Stimulated activated CD4-positive, alpha-beta T cell treated with anti-CD3 and anti-CD28 coated beads, Interleukin-2, amount 100 ng/mL, for 24 hours (primary cell): ENCODE measurements around the gene CGNL1.

Experiments used
- DNase-seq, 2 donors: peaks; one replicate each; pipeline ENCODE4 v3.0.0-alpha.2; 2020

Gene CGNL1

DNA sequence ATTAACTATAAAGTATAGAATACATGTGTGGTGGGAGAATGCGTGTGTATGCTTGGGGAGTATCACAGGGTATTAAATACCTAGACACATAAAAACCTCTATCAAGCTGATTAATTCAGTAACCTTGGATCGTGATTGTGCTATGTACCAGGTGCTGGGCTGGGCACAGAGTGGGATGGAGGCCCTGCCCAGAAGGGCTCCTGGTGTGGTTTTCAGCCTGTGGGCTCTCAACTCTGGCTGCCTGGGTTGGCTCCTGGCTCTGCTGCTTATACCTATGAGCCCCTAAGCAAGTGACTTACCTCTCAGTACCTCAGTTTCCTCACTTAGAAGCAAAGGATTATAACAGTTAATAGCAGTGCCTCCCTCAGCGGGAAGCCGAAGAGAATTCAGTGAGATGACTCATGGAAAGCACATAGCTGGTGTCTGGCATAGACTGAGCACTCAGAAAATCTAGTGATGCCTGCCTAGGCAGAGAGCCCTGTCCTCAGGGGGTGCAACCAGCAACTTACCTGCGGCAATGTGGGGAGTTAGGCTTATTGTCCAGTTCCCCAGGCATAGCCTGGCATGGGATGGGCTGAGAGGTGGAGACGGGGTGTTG lies 124.8 kb downstream of the CGNL1 start:
- no peak for DNase-seq

DNA sequence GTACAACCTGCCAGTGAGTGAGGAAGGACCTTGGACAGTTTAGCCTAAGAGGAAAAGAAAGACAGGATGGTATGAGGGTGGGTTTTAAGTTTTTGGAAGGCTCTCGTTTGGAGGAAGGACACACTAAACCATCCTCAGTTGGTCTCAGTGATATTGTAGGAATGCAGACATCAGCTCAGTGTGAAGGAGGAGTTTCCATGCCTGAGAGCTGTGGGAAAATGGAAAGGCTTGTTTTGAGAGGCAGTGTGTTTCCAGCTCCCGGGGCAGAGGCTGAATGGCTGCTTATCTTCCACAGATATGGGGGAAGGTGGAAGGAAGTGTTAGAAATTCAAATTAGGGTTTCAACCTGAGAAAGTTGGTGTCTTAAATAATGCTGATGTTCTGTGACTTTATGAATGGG lies 125.8 kb downstream of the CGNL1 start:
- no peak for DNase-seq

DNA sequence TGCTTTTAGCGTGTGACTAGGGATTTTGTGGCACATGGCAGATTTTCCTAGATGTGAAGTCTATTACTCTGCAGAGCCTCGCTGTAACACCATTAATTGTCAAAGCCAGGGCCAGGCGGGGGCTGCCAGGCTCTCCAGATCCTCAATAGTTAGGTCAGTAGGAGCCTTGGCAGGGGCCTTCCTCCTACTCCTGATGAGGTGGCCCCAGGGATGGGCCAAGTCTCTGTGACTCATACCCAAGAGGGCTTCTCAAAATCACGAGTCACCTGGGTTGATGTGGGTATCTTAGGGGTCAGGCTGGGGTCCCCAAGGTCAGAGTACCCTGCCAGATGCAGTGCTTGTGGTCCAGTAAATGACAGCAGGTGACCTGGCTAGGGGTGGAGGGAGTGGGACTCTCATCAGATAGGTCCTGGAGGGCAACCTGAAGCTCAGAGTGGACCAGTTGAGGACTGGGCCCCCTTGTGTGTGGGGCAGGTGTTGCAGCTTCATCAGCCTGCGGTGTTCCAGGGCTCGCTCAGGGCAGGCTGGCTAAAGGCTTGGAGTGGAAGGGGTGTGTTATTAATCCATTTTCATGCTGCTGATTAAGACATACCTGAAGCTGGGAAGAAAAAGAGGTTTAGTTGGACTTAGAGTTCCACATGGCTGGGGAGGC lies 126.9 kb downstream of the CGNL1 start:
- peak in 1 of 2 donors; percentile 3 for DNase-seq

DNA sequence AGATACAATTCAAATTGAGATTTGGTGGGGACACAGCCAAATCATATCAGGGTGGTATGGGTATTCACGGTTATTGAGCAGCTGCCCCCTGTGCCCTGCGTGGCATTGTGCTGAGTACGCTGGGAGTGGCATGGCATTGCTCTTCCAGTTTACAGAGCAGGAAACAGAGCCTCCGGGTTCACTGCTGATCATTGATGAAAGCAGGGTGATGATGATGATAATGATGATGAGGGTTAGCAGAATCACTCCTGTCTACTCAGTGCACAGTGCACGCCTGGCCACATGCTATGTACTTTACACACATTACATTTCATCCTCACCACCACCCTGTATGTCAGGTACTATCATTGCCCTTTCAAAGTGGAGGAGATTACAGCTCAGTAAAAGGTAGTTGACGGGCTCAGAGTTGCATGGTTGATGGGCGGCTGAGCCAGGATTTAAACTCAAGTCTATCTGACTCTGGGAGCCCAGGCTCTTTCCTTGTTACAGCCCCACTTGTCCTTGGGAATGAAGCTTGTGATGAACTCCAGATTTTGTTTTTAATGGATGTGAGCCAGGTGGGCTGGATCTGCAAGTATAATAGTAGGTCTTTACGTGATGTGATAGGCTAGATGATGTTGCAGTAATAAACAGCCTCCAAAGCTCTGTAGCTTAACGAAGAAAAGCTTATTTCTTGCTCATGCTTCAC lies 127.8 kb downstream of the CGNL1 start:
- DNase-seq = no peak

DNA sequence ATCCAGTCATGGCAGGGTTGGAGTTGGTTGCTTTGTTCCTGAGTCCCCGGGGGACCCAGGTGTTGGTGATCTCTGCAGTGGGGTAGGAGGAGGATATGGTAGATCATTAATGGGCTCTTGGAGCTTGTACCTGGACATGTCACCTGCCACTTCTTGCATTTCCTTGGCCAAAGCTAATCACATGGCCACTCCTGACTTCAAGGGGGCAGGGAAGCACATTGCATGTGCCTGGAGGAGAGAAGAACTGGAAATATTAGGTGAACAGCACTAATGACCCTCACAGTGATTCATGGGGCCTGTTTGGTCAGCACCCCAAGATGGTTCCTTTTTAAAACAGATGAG lies 128.3 kb downstream of the CGNL1 start:
- DNase-seq = no peak

DNA sequence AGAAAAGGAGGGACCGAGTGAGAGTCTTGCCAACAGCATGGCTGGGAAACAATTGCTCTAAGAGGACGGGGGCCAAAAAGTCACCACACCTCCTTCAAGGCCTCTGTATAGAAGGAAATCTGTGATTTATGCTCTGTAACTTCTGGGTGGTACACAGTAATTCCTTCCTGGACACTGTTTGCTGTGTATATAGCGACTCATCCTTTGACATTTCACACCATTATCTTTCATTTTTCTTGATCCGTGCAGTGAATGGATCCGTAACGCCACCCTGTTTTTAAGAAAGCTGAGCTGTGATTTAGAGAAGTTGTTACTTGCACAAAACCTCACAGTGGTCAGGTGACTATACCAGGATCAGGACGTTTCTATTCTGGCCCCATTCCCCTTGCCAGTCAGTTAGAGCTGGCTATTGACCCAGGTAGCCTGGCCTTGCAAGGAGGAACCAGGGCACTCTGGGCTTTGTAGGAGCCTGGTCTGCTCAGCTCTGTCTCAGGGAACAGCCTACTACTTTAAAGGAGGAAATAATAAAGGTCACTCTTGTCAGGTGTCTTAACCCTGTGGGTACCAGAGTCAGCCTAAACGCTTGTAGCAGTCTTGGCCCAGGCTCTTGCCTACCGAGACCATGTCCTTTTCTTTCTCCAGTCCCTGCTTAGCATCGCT lies 128.9 kb downstream of the CGNL1 start:
- DNase-seq = no peak

DNA sequence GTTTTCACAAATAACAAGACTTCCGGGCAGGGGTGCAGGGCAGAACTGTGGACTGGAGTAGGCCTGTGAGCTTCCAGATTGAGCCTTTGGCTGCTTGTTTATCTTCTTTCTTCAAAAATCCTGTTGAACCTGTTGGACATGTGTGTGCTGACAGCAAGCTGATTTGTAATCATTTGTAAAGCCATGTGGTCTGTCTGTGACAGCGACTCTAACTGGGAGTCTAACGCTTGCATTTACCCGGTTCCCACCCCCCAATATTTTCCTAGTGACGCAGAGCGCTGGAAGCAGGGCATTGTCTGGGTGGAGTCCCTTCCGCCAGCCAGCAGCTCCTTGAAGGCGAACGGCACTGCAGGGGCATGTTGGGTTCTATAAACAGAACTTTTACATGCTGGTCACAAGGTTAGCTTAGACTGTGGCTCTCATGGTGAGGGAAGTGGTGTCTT lies 129.7 kb downstream of the CGNL1 start:
- DNase-seq = no peak

DNA sequence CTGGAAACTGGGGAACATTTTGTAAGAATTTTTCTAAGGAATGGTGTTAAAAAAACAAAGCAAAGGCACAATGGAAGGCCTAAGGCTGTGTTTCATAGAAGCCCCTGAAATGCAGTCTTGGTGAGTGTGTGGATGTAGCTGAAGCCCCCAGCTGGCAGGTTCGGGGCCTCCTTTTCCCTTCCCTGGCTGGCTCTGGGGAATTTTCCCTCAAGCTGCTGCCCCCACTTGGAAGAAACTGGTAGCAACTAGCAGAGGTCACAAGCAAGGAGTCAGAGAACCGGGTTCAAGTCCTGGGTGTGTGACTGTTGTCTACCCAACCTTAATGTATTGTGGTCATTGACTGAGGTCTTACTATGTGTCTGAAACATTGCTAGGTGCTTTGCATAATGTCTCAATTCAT lies 130.1 kb downstream of the CGNL1 start:
- DNase-seq = no peak

DNA sequence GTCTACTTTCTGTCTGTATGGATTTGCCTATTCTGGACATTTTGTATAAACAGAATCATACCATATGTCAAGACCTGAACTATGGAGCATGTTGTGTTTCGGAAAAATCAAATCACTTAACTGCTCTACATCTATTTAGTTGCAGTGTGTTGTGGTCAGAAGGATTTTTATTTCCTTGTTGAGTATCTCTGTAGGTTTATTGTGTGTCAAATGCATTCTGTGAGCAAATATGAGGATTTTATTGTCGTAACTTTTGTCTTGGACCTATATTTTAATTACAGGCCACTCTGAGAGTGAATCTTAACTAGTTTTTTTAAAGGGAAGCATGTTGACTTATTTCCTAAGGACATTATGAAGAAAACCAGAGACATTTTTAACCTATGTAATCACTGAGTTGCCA lies 130.8 kb downstream of the CGNL1 start:
- no peak for DNase-seq

DNA sequence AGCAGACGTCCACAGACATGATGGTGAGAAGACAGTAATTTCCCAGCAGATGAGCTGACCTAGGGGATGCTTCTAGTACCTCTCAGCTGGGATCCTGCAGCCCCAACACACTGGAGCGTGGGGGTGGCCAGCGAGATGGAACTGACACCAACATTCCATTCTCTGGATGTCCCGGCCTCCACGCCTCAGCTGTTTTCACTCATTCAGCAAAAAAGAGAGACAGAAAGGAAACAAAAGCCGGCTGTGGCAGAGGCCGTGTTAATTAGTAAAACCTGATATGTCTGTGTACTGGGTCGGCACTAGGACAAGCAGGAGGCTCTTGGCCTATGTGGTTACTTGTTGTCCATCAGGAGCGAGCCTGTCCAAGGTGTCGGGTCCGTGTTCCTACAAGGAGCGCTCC lies 132.8 kb downstream of the CGNL1 start:
- no peak for DNase-seq

DNA sequence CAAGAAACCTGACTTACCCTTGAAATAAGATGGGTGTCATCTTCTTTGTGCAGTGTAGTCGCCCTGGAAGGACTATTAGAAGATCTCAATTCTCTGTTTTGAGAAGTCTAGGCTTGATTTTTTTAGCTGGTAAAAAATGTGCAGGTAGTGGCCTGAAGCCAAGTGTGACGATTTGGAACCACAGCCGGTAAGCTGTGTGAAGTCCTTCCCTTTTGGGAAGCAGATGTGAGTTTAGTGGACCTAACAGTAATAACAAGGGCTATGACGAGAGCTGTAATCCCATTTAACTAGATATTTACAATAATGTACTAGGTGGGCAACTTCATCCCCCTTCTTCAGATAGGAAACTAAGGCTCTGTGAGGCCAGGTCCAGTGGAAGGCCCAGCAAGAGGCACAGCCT lies 133.7 kb downstream of the CGNL1 start:
- no peak for DNase-seq

DNA sequence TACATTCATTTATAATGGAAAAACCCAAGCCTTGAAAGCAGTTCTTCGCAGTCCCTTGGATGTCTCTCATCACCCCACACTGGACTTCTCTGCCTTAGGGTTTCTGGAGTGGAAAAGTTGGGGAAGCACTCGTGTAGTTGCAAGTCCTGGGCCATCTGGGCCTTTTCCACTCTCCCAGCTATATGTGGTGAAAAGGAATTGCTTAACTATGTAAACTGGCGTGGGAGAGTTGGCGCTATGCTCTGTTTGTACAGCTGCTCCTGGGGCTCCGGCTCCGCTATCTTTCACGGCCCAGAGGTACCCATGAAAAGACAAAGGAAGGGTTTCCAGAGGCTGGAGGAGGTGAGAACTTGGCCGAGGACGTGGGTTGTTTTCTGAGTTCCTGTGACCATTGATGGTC lies 134.3 kb downstream of the CGNL1 start:
- no peak for DNase-seq

DNA sequence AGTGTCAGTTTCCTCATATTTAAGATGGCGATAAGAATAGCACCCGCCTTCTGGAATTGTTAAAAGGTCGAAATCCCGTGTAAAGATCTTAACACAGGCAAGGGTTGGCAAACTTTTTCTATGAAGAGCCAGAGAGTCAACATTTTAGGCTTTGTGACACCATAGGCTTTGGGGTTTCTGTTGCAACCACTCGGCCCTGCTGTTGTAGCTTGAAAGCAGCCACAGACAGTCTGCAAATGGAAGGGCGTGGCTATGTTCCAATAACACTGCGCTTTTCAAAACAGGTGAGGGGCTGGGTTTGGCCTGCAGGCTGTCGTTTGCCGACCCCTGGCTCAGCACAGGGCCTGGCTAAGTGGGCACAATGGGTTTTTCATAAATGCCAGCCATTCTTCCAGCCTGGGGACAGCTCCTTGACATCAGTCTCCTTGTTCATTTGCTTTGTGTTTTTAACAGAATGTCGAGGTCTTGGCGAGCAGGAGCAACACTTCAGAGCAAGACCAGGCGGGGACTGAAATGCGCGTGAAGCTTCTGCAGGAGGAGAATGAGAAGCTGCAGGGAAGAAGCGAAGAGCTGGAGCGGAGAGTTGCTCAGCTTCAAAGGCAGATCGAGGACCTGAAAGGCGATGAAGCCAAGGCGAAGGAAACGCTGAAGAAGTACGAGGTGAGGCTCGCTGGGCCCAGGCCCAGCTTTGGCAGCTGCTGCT lies 140.2 kb downstream of the CGNL1 start:
- no peak for DNase-seq

DNA sequence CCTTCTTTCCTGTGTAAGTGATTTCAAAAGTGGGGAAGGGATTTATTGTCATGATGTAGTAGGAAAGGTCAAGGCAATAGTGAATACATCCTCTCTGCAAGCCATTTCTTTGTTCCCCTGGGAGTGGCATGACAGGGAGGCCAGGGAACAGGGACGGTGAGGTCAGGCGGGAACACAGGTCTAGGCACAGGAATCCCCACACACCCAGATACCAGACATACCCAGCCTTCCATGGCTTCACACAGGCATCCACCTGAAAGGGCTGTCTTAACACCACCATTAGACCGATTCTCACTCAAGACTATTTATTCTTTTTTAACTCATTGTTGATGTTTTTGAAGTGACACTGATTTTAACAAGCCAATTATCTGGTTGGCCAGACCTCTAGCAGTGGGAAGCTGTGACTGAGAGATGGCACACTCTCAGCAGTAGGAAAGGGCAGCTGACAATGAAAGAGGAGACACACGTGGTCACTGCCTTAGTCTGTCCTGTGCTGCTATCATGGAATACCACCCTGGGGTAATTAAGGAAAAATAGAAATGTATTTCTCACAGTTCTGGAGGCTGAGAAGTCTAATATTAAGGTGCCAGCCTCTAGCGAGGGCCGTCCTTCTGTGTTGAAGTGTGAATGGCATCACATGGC lies 140.8 kb downstream of the CGNL1 start:
- DNase-seq = no peak

DNA sequence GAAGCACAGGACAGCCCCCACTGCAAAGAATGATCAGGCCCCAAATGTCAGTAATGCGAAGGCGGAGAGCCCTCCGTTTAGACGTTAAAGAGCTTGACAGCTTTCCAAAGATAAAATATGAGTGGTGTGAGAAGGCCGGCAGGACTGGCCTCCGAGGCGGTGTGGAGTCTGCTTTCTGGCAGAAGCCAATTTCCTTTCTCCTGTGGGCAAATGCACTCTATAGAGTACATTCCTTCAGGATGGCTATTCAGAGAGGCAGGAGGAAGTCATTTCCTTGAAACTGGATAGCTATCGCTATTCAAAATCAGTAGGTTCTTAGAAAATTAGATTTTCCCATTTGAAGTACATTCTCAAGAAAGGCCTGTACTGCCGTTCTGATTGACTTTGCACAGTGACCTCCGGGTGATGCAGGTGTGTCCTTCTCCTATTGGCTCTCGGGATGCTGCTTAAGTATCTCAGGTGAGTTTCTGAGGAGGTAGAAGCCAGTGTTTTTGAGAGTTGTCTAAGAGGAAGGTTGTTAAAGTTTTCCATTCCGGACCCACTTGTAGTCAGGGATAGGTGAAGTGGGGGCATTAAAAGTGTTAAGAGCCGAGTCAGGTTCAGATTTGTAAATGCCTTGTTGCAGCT lies 142.6 kb downstream of the CGNL1 start:
- no peak for DNase-seq

DNA sequence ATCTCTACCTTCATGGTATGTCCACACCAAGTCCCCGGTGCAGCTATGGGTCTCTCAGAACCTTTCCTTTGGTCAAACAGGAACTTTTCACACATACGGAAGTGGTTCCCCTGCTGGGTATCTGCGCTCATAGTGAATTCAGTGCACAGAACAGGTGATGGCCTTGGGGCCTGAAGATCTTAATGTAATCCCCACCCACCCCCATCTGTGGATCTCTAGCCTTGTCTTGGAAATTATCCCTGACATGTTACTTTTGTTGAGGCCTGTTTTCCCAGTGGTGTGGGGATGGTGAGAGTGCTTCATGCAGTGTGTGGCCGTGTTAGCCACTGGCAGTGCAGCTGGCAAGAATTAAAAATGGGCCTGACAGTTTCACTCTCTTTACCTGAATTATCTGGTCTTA lies 143.5 kb downstream of the CGNL1 start:
- DNase-seq = no peak

DNA sequence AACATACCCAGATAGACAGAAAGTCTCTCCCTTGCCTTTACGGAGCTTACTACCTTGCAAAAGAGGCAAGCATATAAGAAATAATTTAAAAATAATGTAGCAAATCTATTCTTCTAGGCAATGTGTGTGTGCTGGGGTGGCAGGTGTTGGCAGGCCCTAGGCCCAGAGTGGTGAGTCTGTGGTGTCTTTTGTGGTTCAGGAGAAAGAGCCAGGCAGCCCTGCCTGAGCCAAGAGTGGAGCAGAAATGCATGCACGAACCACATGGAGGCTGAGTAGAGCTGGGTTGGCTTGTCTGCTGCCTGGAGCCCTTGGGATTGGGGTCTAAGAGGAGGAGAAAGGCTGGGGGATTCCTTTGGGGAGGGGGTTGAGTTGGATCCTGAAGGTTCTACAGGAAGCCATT lies 145.2 kb downstream of the CGNL1 start:
- DNase-seq = no peak

DNA sequence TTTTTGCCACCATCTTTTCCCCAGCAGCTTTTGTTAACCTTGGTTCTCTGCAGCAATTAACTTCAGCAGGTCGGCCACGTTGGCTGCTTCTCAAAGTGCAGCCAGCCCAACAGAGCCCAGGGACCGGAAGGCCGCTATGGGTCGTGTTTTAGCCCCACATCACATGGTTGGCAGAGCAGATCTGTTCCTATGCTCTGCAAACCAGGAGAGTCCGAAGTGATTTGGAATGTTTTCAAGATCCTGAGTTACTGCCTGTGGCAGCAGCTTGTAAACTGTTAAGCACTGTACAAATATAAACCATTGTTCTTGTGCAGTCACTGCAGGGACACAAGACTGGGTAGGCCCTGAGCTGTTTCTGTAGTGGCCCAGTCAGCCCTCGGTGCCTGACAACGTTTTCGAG lies 145.8 kb downstream of the CGNL1 start:
- no peak for DNase-seq

DNA sequence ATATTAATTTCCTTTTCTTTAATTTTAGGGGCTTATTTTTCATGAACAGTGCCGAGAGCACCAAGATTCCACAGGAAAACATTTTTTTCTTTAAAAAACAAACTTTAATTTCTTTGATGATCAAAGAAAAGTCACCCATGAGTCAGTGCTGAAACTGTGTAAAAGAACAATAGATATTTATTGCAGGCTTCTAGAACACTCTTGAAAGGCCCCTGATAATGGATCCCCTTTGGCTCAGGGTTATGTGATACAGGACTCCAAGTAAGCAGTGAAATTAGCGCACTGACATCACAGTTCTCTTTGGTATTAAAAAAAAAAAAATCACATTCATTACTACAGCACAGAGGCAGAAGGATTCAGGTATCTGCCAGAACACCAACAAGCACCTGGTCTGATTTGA lies 149.3 kb downstream of the CGNL1 start:
- no peak for DNase-seq

DNA sequence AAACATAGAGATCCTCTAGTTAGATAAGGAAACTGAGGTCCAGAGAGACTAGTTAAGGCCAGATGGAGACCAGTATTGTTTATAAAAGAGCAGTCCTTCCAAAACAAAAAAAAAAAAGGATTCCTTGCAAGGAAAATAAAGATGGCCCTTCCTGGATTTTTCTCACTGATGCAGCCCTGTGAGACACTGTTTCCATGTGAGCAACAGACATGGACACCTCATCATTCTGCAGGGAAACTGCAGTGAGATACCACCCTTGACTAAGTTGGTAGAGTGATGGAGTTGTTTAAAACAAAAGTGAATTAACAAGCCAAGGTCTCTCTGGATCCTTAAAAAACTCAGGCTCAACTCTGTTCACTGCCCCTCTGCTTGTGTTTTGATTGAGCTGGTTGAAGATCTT lies 149.8 kb downstream of the CGNL1 start:
- no peak for DNase-seq

DNA sequence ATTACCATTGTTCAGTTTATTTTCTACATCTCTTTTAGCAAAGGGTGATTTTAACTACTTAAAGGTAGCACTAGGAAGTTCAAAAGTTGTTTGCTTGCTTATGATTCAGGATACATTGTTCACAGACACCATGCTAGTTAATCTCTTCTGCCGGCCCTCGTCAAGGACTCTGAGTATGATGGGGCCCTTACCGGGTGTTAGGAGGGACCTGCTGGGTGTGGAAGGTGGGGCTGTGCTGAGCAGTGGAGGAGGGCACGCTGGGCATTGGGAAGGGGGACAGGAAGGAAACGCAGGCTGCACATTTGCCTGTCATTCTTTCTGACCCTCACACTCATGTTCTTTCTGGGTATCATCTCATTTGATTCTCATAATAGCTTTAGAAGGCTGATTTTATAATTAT lies 150.3 kb downstream of the CGNL1 start:
- no peak for DNase-seq

DNA sequence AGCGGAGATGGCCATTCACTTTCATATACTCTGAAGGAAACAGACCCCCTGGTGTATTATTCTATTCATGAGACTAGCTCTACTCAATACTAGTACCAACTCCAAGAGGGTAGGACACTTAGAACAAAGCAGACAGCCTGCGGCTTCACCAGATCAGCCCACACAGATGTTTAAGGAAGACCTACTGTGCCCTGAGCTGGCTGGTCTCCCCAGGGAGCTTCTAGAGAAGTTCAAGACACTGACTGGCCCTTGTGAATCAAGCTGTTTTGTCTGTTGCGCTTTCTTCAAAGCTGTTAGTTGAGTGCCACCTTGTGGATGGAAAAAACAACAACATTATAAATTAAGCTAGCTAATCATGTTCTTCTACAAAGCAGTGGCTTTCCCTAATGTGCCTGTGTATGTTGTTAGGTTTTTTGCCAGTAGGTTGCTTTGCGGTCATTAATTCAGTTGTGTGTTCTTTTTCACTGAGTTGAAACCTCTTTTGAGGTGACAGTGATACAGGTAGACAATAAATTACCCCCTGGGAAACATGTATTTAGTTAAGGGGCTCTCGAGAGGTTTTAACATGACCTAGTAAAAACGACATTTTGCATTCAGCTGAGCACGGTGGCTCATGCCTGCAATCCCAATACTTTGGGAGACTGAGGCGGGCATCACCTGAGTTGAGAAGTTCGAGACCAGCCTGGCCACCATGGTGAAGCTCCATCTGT lies 151.2 kb downstream of the CGNL1 start:
- no peak for DNase-seq
